Stomach (tissue), 9 donors: ENCODE results near the gene VGLL4. TPM values are rescaled to one million over a fixed set of nuclear protein-coding genes. Genes with fewer than 3 reads are reported as not detected.
A peak's percentile ranks its signal among the peaks of the same experiment; 100 is the strongest.

Experiments
- DNase-seq, 2 donors: peaks; one replicate each; pipeline versions ENCODE4 v3.0.0 to v3.0.0-alpha.2; 2013 to 2019
- H3K27ac ChIP-seq, 5 donors: fragments of 200-600 bp in 4 of 5; sonication (generic) in 4 of 5; one replicate each; pipeline ENCODE4 v1.5.1; 2013 to 2019; ENCODE audit warnings: mild to moderate bottlenecking in 1 of 5, moderate library complexity in 1 of 5
- H3K27me3 ChIP-seq, 3 donors: fragments of 200-600 bp; sonication (generic); one replicate each; pipeline ENCODE4 v1.5.1; 2017 to 2019; ENCODE audit warnings: mixed run types in 1 of 3
- H3K36me3 ChIP-seq, 4 donors: fragments of 200-600 bp; sonication (generic); 1 replicate in 3 of 4; 2 replicates in 1 of 4; pipeline ENCODE4 v1.5.1; 2016 to 2019
- H3K4me1 ChIP-seq, 4 donors: fragments of 200-600 bp; sonication (generic); one replicate each; pipeline ENCODE4 v1.5.1; 2016 to 2019
- H3K4me3 ChIP-seq, 4 donors: fragments of 200-600 bp; sonication (generic) in 3 of 4; one replicate each; pipeline ENCODE4 v1.5.1; 2016 to 2019; ENCODE audit warnings: mild to moderate bottlenecking in 1 of 4
- H3K9me3 ChIP-seq, 4 donors: fragments of 200-600 bp; sonication (generic); one replicate each; pipeline ENCODE4 v1.5.1; 2016 to 2019
- EP300 ChIP-seq: sonication (generic); formaldehyde crosslinking; IDR thresholded peaks from one replicate; pipeline ENCODE4 v1.6.1; 2017; ENCODE audit warnings: antibody characterized with exemption
- POLR2A ChIP-seq, 4 donors: fragments of 450-650 bp; IDR thresholded peaks; one replicate each; pipeline ENCODE4 v1.6.1; 2016; ENCODE audit warnings: antibody characterized with exemption in 4 of 4, control low read depth in 2 of 4, mild to moderate bottlenecking in 1 of 4, moderate library complexity in 1 of 4
- POLR2AphosphoS5 ChIP-seq, 3 donors: sonication (generic); formaldehyde crosslinking; IDR thresholded peaks; one replicate each; pipeline ENCODE4 v1.6.1; 2016; ENCODE audit warnings: antibody characterized with exemption in 3 of 3
- WGBS, 5 donors: extraction: QIAGEN DNeasy Blood & Tissue Kit in 3 of 5; methylation state at CpG; one replicate each; pipeline versions ENCODE4 v1.1.5 to v1.1.7; 2013 to 2018; 5-methylcytosine and 5-hydroxymethylcytosine counted together
- intact Hi-C: fragments of 100-400 bp; cut with DNase I; formaldehyde crosslinking; loops from one replicate; pipeline ENCODE4 v1.15.1; 2023; ENCODE audit warnings: low total_unique reads
- polyA plus RNA-seq, 3 donors: library from polyadenylated mRNA; stranded (reverse); fragments of 200-250 nt; gene quantifications; one replicate each; pipeline ENCODE4 v1.2.3, GENCODE V29; 2013
- total RNA-seq, 5 donors: library from RNA; depleted of rRNA; stranded (reverse); fragments of >200 nt; gene quantifications; one replicate each; pipeline versions ENCODE4 v1.1.0 to v1.2.3, GENCODE V29; 2014 to 2016
- TF ChIP-seq, protein P1 (sequence below), 7 experiments: fragments of 450-650 bp in 4 of 7; fragments of 200-600 bp in 3 of 7; sonication (generic) in 3 of 7; IDR thresholded peaks; one replicate each; pipeline ENCODE4 v1.5.1; 2016 to 2019; ENCODE audit warnings: antibody characterized with exemption in 7 of 7, control low read depth in 2 of 7, mild to moderate bottlenecking in 1 of 7
- donor health status: healthy with polysubstance abuse.
- donor health status: Bipolar disorder and iron deficiency.
- donor health status: healthy.

VGLL4 gene
- total and polyA plus RNA-seq, 8 donors: 15.2 to 147 (median 43.3) TPM

DNA sequence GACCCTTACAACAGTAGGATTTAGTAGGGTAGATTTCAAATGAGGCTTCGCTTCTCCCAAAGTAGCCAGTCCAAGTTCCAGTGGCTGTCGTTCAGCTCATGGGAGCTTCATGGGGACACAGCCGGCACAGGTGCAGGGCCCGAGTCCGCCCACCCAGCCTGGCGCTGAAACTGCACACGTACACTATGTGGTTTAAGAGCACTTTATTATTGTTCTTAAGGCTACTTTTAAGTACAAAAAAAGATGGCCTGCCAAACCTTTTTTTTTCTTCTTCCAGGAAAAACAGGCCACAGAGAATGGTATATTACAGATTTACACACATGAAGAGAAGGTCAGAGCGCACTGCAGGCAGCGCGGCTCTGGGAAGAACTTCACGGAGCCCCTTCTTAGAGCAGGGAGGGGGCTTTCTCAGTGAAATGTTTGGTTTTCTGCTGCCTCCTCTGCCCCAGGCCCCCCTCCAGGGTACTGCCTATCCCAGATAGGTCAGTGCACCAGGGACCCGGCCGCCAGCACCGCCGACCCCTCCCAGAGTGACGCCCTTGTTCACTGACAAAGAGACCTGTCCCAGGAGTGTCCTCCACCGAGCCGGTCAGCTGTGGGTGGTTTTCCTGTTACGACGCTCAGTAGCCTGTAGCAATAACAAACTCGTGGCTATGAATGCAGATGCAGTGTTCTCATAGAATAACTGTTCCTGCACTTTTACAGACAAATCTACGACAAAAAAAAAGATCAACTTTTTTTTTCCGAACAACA lies 87.7 kb downstream of the VGLL4 start:
- no peak for DNase-seq
- TF ChIP-seq EP300 (no peak), POLR2AphosphoS5 (IDR thresholded peaks at IDR 0.05) (no peak), POLR2A (IDR thresholded peaks at IDR 0.05) (no peak)
- TF ChIP-seq, protein P1, sequence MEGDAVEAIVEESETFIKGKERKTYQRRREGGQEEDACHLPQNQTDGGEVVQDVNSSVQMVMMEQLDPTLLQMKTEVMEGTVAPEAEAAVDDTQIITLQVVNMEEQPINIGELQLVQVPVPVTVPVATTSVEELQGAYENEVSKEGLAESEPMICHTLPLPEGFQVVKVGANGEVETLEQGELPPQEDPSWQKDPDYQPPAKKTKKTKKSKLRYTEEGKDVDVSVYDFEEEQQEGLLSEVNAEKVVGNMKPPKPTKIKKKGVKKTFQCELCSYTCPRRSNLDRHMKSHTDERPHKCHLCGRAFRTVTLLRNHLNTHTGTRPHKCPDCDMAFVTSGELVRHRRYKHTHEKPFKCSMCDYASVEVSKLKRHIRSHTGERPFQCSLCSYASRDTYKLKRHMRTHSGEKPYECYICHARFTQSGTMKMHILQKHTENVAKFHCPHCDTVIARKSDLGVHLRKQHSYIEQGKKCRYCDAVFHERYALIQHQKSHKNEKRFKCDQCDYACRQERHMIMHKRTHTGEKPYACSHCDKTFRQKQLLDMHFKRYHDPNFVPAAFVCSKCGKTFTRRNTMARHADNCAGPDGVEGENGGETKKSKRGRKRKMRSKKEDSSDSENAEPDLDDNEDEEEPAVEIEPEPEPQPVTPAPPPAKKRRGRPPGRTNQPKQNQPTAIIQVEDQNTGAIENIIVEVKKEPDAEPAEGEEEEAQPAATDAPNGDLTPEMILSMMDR (IDR thresholded peaks at IDR 0.05): no peak
- 77 to 83% (median 80%) methylated on average over 23 of the region's 23 CpGs for WGBS, 5 donors
- Histone ChIP-seq H3K4me1 (peaks cover 46 to 88% (median 71%) of the 10 kb centered on the region in 4 donors), H3K27ac (peak overlapping the region; percentile 2 to 77 (median 72)), H3K36me3 (peaks cover 12 to 67% (median 37%) of the 10 kb centered on the region in 4 donors), H3K4me3 (no peak overlapping the region), H3K27me3 (no peaks in the 10 kb centered on the region), H3K9me3 (no peaks in the 10 kb centered on the region)
- intact Hi-C loops: no loop called here

DNA sequence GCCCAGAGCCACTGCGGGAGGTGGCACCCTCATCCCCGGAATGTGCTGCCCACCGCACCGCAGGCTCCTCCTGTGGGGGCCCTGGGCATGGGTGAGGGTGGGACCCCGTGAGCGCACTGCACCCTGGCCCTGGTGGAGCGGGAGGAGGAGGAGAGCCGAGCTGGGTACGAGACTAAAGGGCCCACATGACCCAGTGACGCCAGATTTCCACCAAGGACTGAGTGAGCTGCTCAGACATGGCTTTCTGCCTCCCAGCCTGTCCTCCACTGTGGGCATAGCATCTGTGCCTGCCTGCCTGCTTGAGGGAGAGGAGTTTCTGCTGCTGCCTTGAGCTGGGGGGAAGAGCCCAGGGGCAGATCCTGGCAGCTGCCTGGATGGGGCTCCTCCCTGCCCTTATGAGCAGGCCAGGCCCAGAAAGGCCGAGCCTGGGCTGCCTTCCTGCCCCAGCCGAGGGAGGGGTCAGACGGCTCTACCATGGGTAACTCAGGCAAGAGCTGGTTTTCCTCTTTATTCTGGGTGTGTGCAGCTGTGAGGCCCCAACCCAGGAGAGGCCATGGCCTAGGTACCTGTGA lies 88.4 kb downstream of the VGLL4 start:
- H3K27me3 ChIP-seq: no peaks in the 10 kb centered on the region
- intact Hi-C loops: no loop called here
- no peaks in the 10 kb centered on the region for H3K9me3 ChIP-seq
- DNase-seq: no peak
- H3K4me3 ChIP-seq: no peak overlapping the region
- H3K27ac ChIP-seq: peak overlapping the region; percentile 2 to 77 (median 72)
- 36 to 86% (median 79%) methylated on average over 6 to 13 of the region's 13 CpGs for WGBS, 5 donors
- H3K36me3 ChIP-seq: peaks cover 12 to 60% (median 36%) of the 10 kb centered on the region in 4 donors
- peaks cover 38 to 80% (median 64%) of the 10 kb centered on the region in 4 donors for H3K4me1 ChIP-seq
- TF ChIP-seq, protein P1 (IDR thresholded peaks at IDR 0.05): no peak
- no peak for TF ChIP-seq POLR2A (IDR thresholded peaks at IDR 0.05)

DNA sequence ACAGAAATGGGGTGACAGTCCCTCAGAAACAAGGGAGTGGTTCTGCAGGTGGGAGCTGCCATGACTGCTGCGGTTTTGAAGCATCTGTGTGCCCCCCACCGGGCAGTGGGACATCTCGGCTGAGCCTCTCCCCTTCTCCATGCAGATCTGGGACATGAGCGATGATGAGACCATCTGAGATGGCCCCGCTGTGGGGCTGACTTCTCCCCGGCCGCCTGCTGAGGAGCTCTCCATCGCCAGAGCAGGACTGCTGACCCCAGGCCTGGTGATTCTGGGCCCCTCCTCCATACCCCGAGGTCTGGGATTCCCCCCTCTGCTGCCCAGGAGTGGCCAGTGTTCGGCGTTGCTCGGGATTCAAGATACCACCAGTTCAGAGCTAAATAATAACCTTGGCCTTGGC lies 89.0 kb downstream of the VGLL4 start:
- H3K27me3 ChIP-seq: no peaks in the 10 kb centered on the region
- no peaks in the 10 kb centered on the region for H3K9me3 ChIP-seq
- H3K4me1 ChIP-seq: peaks cover 32 to 74% (median 61%) of the 10 kb centered on the region in 4 donors
- TF ChIP-seq EP300: no peak
- TF ChIP-seq, protein P1 (IDR thresholded peaks at IDR 0.05): no peak
- TF ChIP-seq POLR2AphosphoS5 (IDR thresholded peaks at IDR 0.05): no peak
- no peak for TF ChIP-seq POLR2A (IDR thresholded peaks at IDR 0.05)
- peaks cover 12 to 59% (median 36%) of the 10 kb centered on the region in 4 donors for H3K36me3 ChIP-seq
- H3K27ac ChIP-seq: peak overlapping the region in 4 of 5 donors; percentile 2 to 77 (median 74)
- no peak overlapping the region for H3K4me3 ChIP-seq
- intact Hi-C loops: no loop called here
- no peak for DNase-seq
- 88 to 99% (median 96%) methylated on average over 7 to 12 of the region's 12 CpGs for WGBS, 5 donors

DNA sequence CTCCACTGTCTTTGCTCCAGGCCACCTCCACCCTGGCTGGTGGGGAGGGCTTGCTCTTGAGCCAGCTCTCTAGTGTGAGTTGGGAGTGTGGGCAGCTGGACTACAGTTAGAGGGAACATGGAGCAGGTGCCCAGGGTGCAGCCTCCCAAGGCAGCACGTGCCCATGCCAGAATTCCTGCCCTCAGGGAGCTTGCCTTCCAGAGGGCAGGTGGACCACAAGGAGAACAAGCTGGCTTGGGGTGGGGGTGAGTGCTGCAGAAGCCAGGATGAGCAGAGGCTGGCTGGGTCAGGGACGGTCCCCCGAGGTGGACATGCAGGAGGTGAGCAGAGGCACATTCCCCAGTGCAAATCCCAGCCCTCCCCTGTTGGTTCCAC lies 89.5 kb downstream of the VGLL4 start:
- WGBS, 5 donors: 73 to 93% (median 86%) methylated on average over 2 to 3 of the region's 3 CpGs
- TF ChIP-seq POLR2AphosphoS5 (IDR thresholded peaks at IDR 0.05) (no peak), EP300 (no peak), POLR2A (IDR thresholded peaks at IDR 0.05) (no peak)
- TF ChIP-seq, protein P1 (IDR thresholded peaks at IDR 0.05): no peak
- peaks cover 11 to 55% (median 33%) of the 10 kb centered on the region in 4 donors for H3K36me3 ChIP-seq
- H3K9me3 ChIP-seq: no peaks in the 10 kb centered on the region
- no peaks in the 10 kb centered on the region for H3K27me3 ChIP-seq
- H3K4me1 ChIP-seq: peaks cover 31 to 73% (median 59%) of the 10 kb centered on the region in 4 donors
- intact Hi-C loops: no loop called here
- peak overlapping the region; percentile 60 to 77 (median 75) for H3K27ac ChIP-seq
- H3K4me3 ChIP-seq: peak overlapping the region in 1 of 4 donors; percentile 10
- DNase-seq: no peak
